Testis (tissue), 3 donors: ENCODE measurements around the gene PPFIBP2. TPM values are rescaled to one million over a fixed set of nuclear protein-coding genes. Genes with fewer than 3 reads are reported as not detected.

ENCODE experiments used
- DNase-seq: peaks from one replicate; pipeline ENCODE4 v3.0.0-alpha.2; 2019
- H3K27ac ChIP-seq, 2 donors: fragments of 200-600 bp; sonication (generic); one replicate each; pipeline ENCODE4 v1.5.1; 2019
- H3K27me3 ChIP-seq: fragments of 200-600 bp; sonication (generic); one replicate; pipeline ENCODE4 v1.5.1; 2019
- H3K36me3 ChIP-seq: fragments of 200-600 bp; sonication (generic); one replicate; pipeline ENCODE4 v1.5.1; 2017; ENCODE audit warnings: low read depth; ENCODE audit errors: missing control alignments
- H3K4me1 ChIP-seq: fragments of 200-600 bp; sonication (generic); one replicate; pipeline ENCODE4 v1.5.1; 2019
- H3K4me3 ChIP-seq, 2 donors: fragments of 200-600 bp; sonication (generic); one replicate each; pipeline ENCODE4 v1.5.1; 2017 to 2019
- H3K9me3 ChIP-seq: fragments of 200-600 bp; sonication (generic); one replicate; pipeline ENCODE4 v1.5.1; 2017
- POLR2A ChIP-seq: fragments of 450-650 bp; IDR thresholded peaks from one replicate; pipeline ENCODE4 v1.6.1; 2017; ENCODE audit warnings: antibody characterized with exemption, mild to moderate bottlenecking, moderate library complexity
- WGBS, 2 donors: methylation state at CpG; one replicate each; pipeline ENCODE4 v1.1.5; 2018; 5-methylcytosine and 5-hydroxymethylcytosine counted together
- intact Hi-C: fragments of 100-400 bp; cut with DNase I; formaldehyde crosslinking; loops from one replicate; pipeline ENCODE4 v1.15.1; 2023; ENCODE audit warnings: low total_unique reads
- polyA plus RNA-seq: library from polyadenylated mRNA; stranded (reverse); fragments of 350-450 nt; fragmentation: Illumina TruSeq; extraction: RNeasy Lipid Tissue Mini Kit (QIAGEN cat#74804); gene quantifications from one replicate; pipeline ENCODE4 v1.2.3, GENCODE V29; 2014; ENCODE audit warnings: low read depth, low replicate concordance; ENCODE audit not compliant: insufficient read depth
- total RNA-seq, 2 donors: library from RNA; depleted of rRNA; stranded (reverse); fragments of >200 nt; gene quantifications; one replicate each; pipeline ENCODE4 v1.2.3, GENCODE V29; 2016
- TF ChIP-seq, protein P1 (sequence below), 3 experiments: fragments of 450-650 bp in 2 of 3; fragments of 200-600 bp in 1 of 3; sonication (generic) in 1 of 3; IDR thresholded peaks; one replicate each; pipeline ENCODE4 v1.5.1; 2016 to 2019; ENCODE audit warnings: antibody characterized with exemption in 3 of 3, mild to moderate bottlenecking in 2 of 3, moderate library complexity in 1 of 3

The PPFIBP2 gene
- total and polyA plus RNA-seq, 3 donors from 2014 or later: 70.5 to 105 (median 104) TPM

GRCh38 chr11:7569044-7569443 is 55.2 kb downstream of the PPFIBP2 start:
- H3K27ac ChIP-seq: no peak overlapping the region
- H3K27me3 ChIP-seq: no peaks in the 10 kb centered on the region
- 83 to 100% methylated on average over 1 of the region's 1 CpG for WGBS, 2 donors
- no peaks in the 10 kb centered on the region for H3K9me3 ChIP-seq
- TF ChIP-seq, protein P1, sequence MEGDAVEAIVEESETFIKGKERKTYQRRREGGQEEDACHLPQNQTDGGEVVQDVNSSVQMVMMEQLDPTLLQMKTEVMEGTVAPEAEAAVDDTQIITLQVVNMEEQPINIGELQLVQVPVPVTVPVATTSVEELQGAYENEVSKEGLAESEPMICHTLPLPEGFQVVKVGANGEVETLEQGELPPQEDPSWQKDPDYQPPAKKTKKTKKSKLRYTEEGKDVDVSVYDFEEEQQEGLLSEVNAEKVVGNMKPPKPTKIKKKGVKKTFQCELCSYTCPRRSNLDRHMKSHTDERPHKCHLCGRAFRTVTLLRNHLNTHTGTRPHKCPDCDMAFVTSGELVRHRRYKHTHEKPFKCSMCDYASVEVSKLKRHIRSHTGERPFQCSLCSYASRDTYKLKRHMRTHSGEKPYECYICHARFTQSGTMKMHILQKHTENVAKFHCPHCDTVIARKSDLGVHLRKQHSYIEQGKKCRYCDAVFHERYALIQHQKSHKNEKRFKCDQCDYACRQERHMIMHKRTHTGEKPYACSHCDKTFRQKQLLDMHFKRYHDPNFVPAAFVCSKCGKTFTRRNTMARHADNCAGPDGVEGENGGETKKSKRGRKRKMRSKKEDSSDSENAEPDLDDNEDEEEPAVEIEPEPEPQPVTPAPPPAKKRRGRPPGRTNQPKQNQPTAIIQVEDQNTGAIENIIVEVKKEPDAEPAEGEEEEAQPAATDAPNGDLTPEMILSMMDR (IDR thresholded peaks at IDR 0.05): no peak
- no peak for TF ChIP-seq POLR2A
- DNase-seq: no peak
- no peaks in the 10 kb centered on the region for H3K36me3 ChIP-seq
- intact Hi-C loops: no loop called here
- H3K4me3 ChIP-seq: no peak overlapping the region
- peaks cover 17% of the 10 kb centered on the region for H3K4me1 ChIP-seq

DNA sequence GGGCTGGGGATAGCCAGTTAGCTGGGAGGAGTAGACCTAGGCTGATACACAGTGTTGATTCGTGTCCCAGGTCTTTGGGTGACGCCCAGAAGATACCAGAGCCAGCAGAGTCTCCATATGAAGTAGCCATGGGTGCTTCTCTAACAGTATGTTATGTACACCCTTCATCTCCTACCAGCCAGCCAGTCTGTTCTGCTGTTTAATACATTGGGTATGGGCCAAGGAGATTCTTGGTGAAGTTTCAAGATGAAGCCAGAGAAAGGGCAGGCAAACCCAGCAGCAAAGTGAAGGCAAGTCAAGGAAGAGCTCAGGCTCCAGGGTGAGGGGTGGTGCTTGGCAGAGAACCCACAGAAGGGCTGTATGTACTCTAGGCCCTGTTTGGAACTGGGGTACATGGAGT is 56.4 kb downstream of the PPFIBP2 start:
- H3K36me3 ChIP-seq: no peaks in the 10 kb centered on the region
- H3K27me3 ChIP-seq: no peaks in the 10 kb centered on the region
- no peaks in the 10 kb centered on the region for H3K9me3 ChIP-seq
- 58 to 72% methylated on average over 2 of the region's 2 CpGs for WGBS, 2 donors
- TF ChIP-seq, protein P1 (IDR thresholded peaks at IDR 0.05): no peak
- no peak for TF ChIP-seq POLR2A
- no peak for DNase-seq
- intact Hi-C loops: no loop called here
- H3K4me1 ChIP-seq: peaks cover 27% of the 10 kb centered on the region
- H3K27ac ChIP-seq: no peak overlapping the region
- H3K4me3 ChIP-seq: no peak overlapping the region

GRCh38 chr11:7570938-7571521 is 57.2 kb downstream of the PPFIBP2 start:
- H3K27me3 ChIP-seq: no peaks in the 10 kb centered on the region
- no peaks in the 10 kb centered on the region for H3K9me3 ChIP-seq
- no peaks in the 10 kb centered on the region for H3K36me3 ChIP-seq
- no peak for TF ChIP-seq POLR2A
- TF ChIP-seq, protein P1 (IDR thresholded peaks at IDR 0.05): no peak
- no peak overlapping the region for H3K27ac ChIP-seq
- intact Hi-C loops: no loop called here
- 94 to 96% methylated on average over 1 of the region's 1 CpG for WGBS, 2 donors
- H3K4me3 ChIP-seq: no peak overlapping the region
- no peak for DNase-seq
- H3K4me1 ChIP-seq: peaks cover 35% of the 10 kb centered on the region

- H3K4me3 ChIP-seq: no peak overlapping the region
- intact Hi-C loops: no loop called here
- H3K9me3 ChIP-seq: no peaks in the 10 kb centered on the region
- TF ChIP-seq, protein P1 (IDR thresholded peaks at IDR 0.05): peak; percentile 87 to 93 (median 91)
- TF ChIP-seq POLR2A: no peak
- H3K27me3 ChIP-seq: no peaks in the 10 kb centered on the region
- WGBS, 2 donors: 27 to 39% methylated on average over 4 of the region's 4 CpGs
- H3K36me3 ChIP-seq: no peaks in the 10 kb centered on the region
- peak overlapping the region in 1 of 2 donors; percentile 15 for H3K27ac ChIP-seq
- peak; percentile 85 for DNase-seq
- H3K4me1 ChIP-seq: peaks cover 41% of the 10 kb centered on the region
These were observed 57.8 kb downstream of the PPFIBP2 start for GRCh38 chr11:7571640-7572000.
